Measurements from ENCODE around the gene UCK2.

- TF ChIP-seq TAF1 (IDR thresholded peaks at IDR 0.05; ENCODE audit: low read depth), result no peak
- no peak for TF ChIP-seq RAD21 (IDR thresholded peaks at IDR 0.05; ENCODE audit: low read depth)
- no peak for TF ChIP-seq MAX (IDR thresholded peaks at IDR 0.05)
- TF ChIP-seq CREB1 (IDR thresholded peaks at IDR 0.05; ENCODE audit: low read depth), result no peak
- TF ChIP-seq TCF12 (IDR thresholded peaks at IDR 0.05; ENCODE audit: low read depth), result no peak
- no peak for TF ChIP-seq YY1 (IDR thresholded peaks at IDR 0.05; ENCODE audit: low read depth)
Measured at GRCh38 chr1:165845992-165846748, 18.8 kb downstream of the UCK2 start.
